ENCODE data around the gene ZNF350. TPM values are rescaled to one million over a fixed set of nuclear protein-coding genes. Genes with fewer than 3 reads are reported as not detected.

The ZNF350 gene
- 14.1 and 14.5 TPM in 2 replicates for total RNA-seq

GRCh38 chr19:51986309-51987291 lies at the start of gene ZNF350:
Gene ZNF350, minus strand, starts transcription at chr19:51986840. Its CDS starts 12,480 bp downstream, at chr19:51974360.

GRCh38 chr19:52028027-52028779 lies 41.6 kb upstream of the ZNF350 start, which contains the start of gene ZNF614:
Gene ZNF614, minus strand, starts transcription at chr19:52028379. Its CDS starts 2,634 bp downstream, at chr19:52025745.

GRCh38 chr19:52007806-52008557 lies 21.3 kb upstream of the ZNF350 start, which contains the start of gene ZNF615:
Gene ZNF615, minus strand, starts transcription at chr19:52008211. Its CDS starts 4,500 bp downstream, at chr19:52003711.

GRCh38 chr19:51926784-51927741 lies 59.6 kb downstream of the ZNF350 start, which contains the start of gene ZNF613:
Gene ZNF613, plus strand, starts transcription at chr19:51927472. Its CDS starts 8,749 bp downstream, at chr19:51936221.

Other genes with a start within 250 kb of the ZNF350 start
- gene FPR1, start 235.0 kb downstream of the ZNF350 start, total RNA-seq, result 0.61 TPM in 1 of 2 replicates, not detected in the other
- not detected in 2 replicates for gene FPR2, start 225.7 kb downstream of the ZNF350 start, total RNA-seq
- gene FPR3, start 191.7 kb downstream of the ZNF350 start, total RNA-seq, result not detected in 2 replicates
- 5.2 and 6.8 TPM in 2 replicates for gene ZNF577, start 98.9 kb downstream of the ZNF350 start, total RNA-seq
- 7.2 and 7.8 TPM in 2 replicates for gene ZNF649, start 81.8 kb downstream of the ZNF350 start, total RNA-seq
- 7.1 and 11.1 TPM in 2 replicates for gene ZNF613, start 59.4 kb downstream of the ZNF350 start, total RNA-seq
- 11.8 and 12.1 TPM in 2 replicates for gene ZNF615, start 21.4 kb upstream of the ZNF350 start, total RNA-seq
- gene ZNF614, start 41.5 kb upstream of the ZNF350 start, total RNA-seq, result 13.4 and 16.6 TPM in 2 replicates
- 10.9 and 11.1 TPM in 2 replicates for gene ZNF432, start 62.0 kb upstream of the ZNF350 start, total RNA-seq
- 38.1 and 41.0 TPM in 2 replicates for gene ZNF841, start 108.9 kb upstream of the ZNF350 start, total RNA-seq
- 5.8 and 7.0 TPM in 2 replicates for gene ZNF616, start 153.1 kb upstream of the ZNF350 start, total RNA-seq
- 8.9 and 11.2 TPM in 2 replicates for gene ZNF836, start 184.8 kb upstream of the ZNF350 start, total RNA-seq
- 218 and 247 TPM in 2 replicates for gene PPP2R1A, start 203.2 kb upstream of the ZNF350 start, total RNA-seq